GM18519 (cell line): ENCODE data around the gene CCDC28B.
"Not testable (repeated sequence)": the region's sequence is repeated elsewhere in the genome, so short reads cannot be mapped to it uniquely, and the experiment has no call there.

Experiments
- ATAC-seq: cut with Tn5 transposase; IDR thresholded peaks from one replicate; pipeline ENCODE4 v1.9.1; 2021; ENCODE audit warnings: mild to moderate bottlenecking, moderate library complexity; ENCODE audit not compliant: unreplicated experiment, low FRiP score

CCDC28B gene

GRCh38 chr1:32200226-32201010, at the start of gene CCDC28B:
TSS of gene CCDC28B (plus strand) at chr1:32200595. CDS start at chr1:32201936, 1,341 bp downstream.
- no peak for ATAC-seq

- no peak for ATAC-seq
Measured at GRCh38 chr1:32150847-32151246, 49.5 kb upstream of the CCDC28B start.

- ATAC-seq: no peak
Measured at GRCh38 chr1:32151319-32151787, 49.0 kb upstream of the CCDC28B start.

GRCh38 chr1:32159189-32159588, 41.2 kb upstream of the CCDC28B start:
- ATAC-seq: no peak

GRCh38 chr1:32163405-32163804, 37.0 kb upstream of the CCDC28B start:
- ATAC-seq: no peak

GRCh38 chr1:32165633-32166032, 34.8 kb upstream of the CCDC28B start:
- ATAC-seq: not testable (repeated sequence)

- no peak for ATAC-seq
Measured at GRCh38 chr1:32170991-32171390, 29.4 kb upstream of the CCDC28B start.

GRCh38 chr1:32172621-32173245, 27.7 kb upstream of the CCDC28B start:
- ATAC-seq: no peak

GRCh38 chr1:32178380-32179192, 21.8 kb upstream of the CCDC28B start:
- no peak for ATAC-seq

GRCh38 chr1:32179193-32179442, 21.3 kb upstream of the CCDC28B start:
- ATAC-seq: no peak

GRCh38 chr1:32179443-32180185, 20.8 kb upstream of the CCDC28B start, which contains the start of gene TXLNA:
TSS of gene TXLNA (plus strand) at chr1:32179675. CDS start at chr1:32180346, 671 bp downstream.
- no peak for ATAC-seq

GRCh38 chr1:32180186-32181060, 20.0 kb upstream of the CCDC28B start:
- ATAC-seq: no peak

- no peak for ATAC-seq
Measured at GRCh38 chr1:32181065-32181464, 19.3 kb upstream of the CCDC28B start.

GRCh38 chr1:32181563-32181962, 18.8 kb upstream of the CCDC28B start:
- no peak for ATAC-seq

GRCh38 chr1:32182060-32182459, 18.3 kb upstream of the CCDC28B start:
- ATAC-seq: no peak

- no peak for ATAC-seq
Measured at GRCh38 chr1:32184650-32185049, 15.7 kb upstream of the CCDC28B start.

GRCh38 chr1:32186077-32186476, 14.3 kb upstream of the CCDC28B start:
- no peak for ATAC-seq

GRCh38 chr1:32186491-32186890, 13.9 kb upstream of the CCDC28B start:
- ATAC-seq: no peak

- no peak for ATAC-seq
Measured at GRCh38 chr1:32187850-32188249, 12.5 kb upstream of the CCDC28B start.
